ENCODE measurements around the gene EMSY. TPM values are rescaled to one million over a fixed set of nuclear protein-coding genes. Genes with fewer than 3 reads are reported as not detected.

The EMSY gene
- polyA plus RNA-seq, 1 of the 3 experiments (the other 2 are of a cell fraction) = 11.1 TPM

- CTCF ChIA-PET = interaction anchor here (0.7 kb wide), 1 partner anchor 12 kb away, joined by 3 read pairs; no protein-coding TSS in a partner anchor
- no peaks in the 10 kb centered on the region for H4K20me1 ChIP-seq (ENCODE audit: insufficient read depth)
- no peak for TF ChIP-seq GATA2 (CRISPR knock-in tag; IDR thresholded peaks at IDR 0.05)
- TF ChIP-seq USF1 (IDR thresholded peaks at IDR 0.05; ENCODE audit: borderline replicate concordance, low read depth) = no peak
- no peaks in the 10 kb centered on the region for H3K79me2 ChIP-seq (ENCODE audit: insufficient read depth)
- H3F3A ChIP-seq (replicated peaks; ENCODE audit: insufficient read depth) = no peaks in the 10 kb centered on the region
- no peak overlapping the region for H2AFZ ChIP-seq (ENCODE audit: low read depth)
- no peaks in the 10 kb centered on the region for H3K27me3 ChIP-seq (ENCODE audit: insufficient read depth)
- DNase-seq = no peak
- no peaks in the 10 kb centered on the region for H3K9me3 ChIP-seq
- POLR2A ChIA-PET = no interaction called here
- no peak overlapping the region for H3K27ac ChIP-seq (ENCODE audit: low read depth in 2 of 2, low read length in 1 of 2)
- H3K4me2 ChIP-seq = no peak overlapping the region
- no peaks in the 10 kb centered on the region for H3K9me2 ChIP-seq
- no peaks in the 10 kb centered on the region for H3K36me3 ChIP-seq (replicated peaks in 1 of 2; ENCODE audit: control insufficient read depth in 1 of 2, insufficient read depth in 2 of 2, low read length in 1 of 2)
- 84% methylated on average over 10 of the region's 10 CpGs for WGBS (ENCODE audit: low lambda C conversion rate)
- H3K4me1 ChIP-seq (ENCODE audit: control insufficient read depth in 1 of 2, insufficient read depth in 2 of 2, low read depth in 1 of 2, low read length in 1 of 2) = peaks cover 0 to 13% of the 10 kb centered on the region in 2 experiments; a peak in 3 of 4 replicates
- no peak overlapping the region for H3K4me3 ChIP-seq (ENCODE audit: low read depth in 2 of 2, low read length in 1 of 2)
- no peak overlapping the region for H3K9ac ChIP-seq
These were observed 33.9 kb upstream of the EMSY start for GRCh38 chr11:76410851-76411357.

- ChIA-PET POLR2A (no interaction called here), CTCF (no interaction called here)
- no peak for DNase-seq
- H3K9me2 ChIP-seq = no peaks in the 10 kb centered on the region
- no peaks in the 10 kb centered on the region for H3K27me3 ChIP-seq (ENCODE audit: insufficient read depth)
- no peak overlapping the region for H2AFZ ChIP-seq (ENCODE audit: low read depth)
- no peak overlapping the region for H3K27ac ChIP-seq (ENCODE audit: low read depth in 2 of 2, low read length in 1 of 2)
- no peak overlapping the region for H3K4me3 ChIP-seq (ENCODE audit: low read depth in 2 of 2, low read length in 1 of 2)
- no peaks in the 10 kb centered on the region for H3K9me3 ChIP-seq
- no peaks in the 10 kb centered on the region for H3K79me2 ChIP-seq (ENCODE audit: insufficient read depth)
- no peaks in the 10 kb centered on the region for H4K20me1 ChIP-seq (ENCODE audit: insufficient read depth)
- TF ChIP-seq RCOR1 (IDR thresholded peaks at IDR 0.05; ENCODE audit: low read length) (no peak), TAF1 (IDR thresholded peaks at IDR 0.05; ENCODE audit: borderline replicate concordance, low read depth, low read length) (no peak), REST (IDR thresholded peaks at IDR 0.05; ENCODE audit: low read depth, low read length) (no peak), IRF3 (IDR thresholded peaks at IDR 0.05; ENCODE audit: low read depth, low read length) (no peak), NRF1 (IDR thresholded peaks at IDR 0.05; ENCODE audit: low read depth, low read length) (no peak), TEAD4 (IDR thresholded peaks at IDR 0.05; ENCODE audit: borderline replicate concordance, insufficient read depth) (no peak), POLR2AphosphoS5 (IDR thresholded peaks at IDR 0.05; ENCODE audit: low read depth, low read length) (no peak), FOXM1 (IDR thresholded peaks at IDR 0.05; ENCODE audit: low read depth) (no peak), GABPA (IDR thresholded peaks at IDR 0.05; ENCODE audit: low read depth) (no peak), EZH2phosphoT487 (IDR thresholded peaks at IDR 0.05; ENCODE audit: borderline replicate concordance, low read depth) (no peak), MXI1 (IDR thresholded peaks at IDR 0.05; ENCODE audit: low read depth, low read length) (no peak), EP300 (IDR thresholded peaks at IDR 0.05; ENCODE audit: borderline replicate concordance in 1 of 2, low read depth in 1 of 2, low read length in 1 of 2) (no peak), ELF1 (IDR thresholded peaks at IDR 0.05) (no peak), YY1 (IDR thresholded peaks at IDR 0.05; ENCODE audit: low read depth) (no peak)
- peaks cover 0 to 3% of the 10 kb centered on the region in 2 experiments; a peak in 1 of 4 replicates for H3K4me1 ChIP-seq (ENCODE audit: control insufficient read depth in 1 of 2, insufficient read depth in 2 of 2, low read depth in 1 of 2, low read length in 1 of 2)
- no peaks in the 10 kb centered on the region for H3K36me3 ChIP-seq (replicated peaks in 1 of 2; ENCODE audit: control insufficient read depth in 1 of 2, insufficient read depth in 2 of 2, low read length in 1 of 2)
- no peak overlapping the region for H3K4me2 ChIP-seq
- H3F3A ChIP-seq (replicated peaks; ENCODE audit: insufficient read depth) = no peaks in the 10 kb centered on the region
- H3K9ac ChIP-seq = no peak overlapping the region
These were observed 29.7 kb upstream of the EMSY start for GRCh38 chr11:76415073-76415472.

Data from SK-N-SH (cell line).